ENCODE data around the gene PUSL1.

The PUSL1 gene

GRCh38 chr1:1354271-1355247, 46.2 kb downstream of the PUSL1 start:
- no peak for FAIRE-seq

GRCh38 chr1:1355416-1355815, 47.0 kb downstream of the PUSL1 start:
- no peak for FAIRE-seq

GRCh38 chr1:1356166-1356795, 47.9 kb downstream of the PUSL1 start:
- FAIRE-seq: no peak

- FAIRE-seq: no peak
Observed at GRCh38 chr1:1356796-1357401, 48.5 kb downstream of the PUSL1 start.

GRCh38 chr1:1357871-1358432, 49.6 kb downstream of the PUSL1 start:
- FAIRE-seq: no peak

GRCh38 chr1:1358433-1359271, 50.3 kb downstream of the PUSL1 start, which contains the start of gene MXRA8:
TSS of gene MXRA8 (minus strand) at chr1:1358555. CDS start at chr1:1358504, 51 bp downstream.
- FAIRE-seq: no peak

- no peak for FAIRE-seq
Observed at GRCh38 chr1:1359308-1359663, 50.9 kb downstream of the PUSL1 start.

GRCh38 chr1:1359664-1360468, 51.5 kb downstream of the PUSL1 start:
- no peak for FAIRE-seq

- FAIRE-seq: no peak
Observed at GRCh38 chr1:1360506-1361169, 52.2 kb downstream of the PUSL1 start.
